OCI-LY1 (cell line): ENCODE measurements around the gene EGFL7.

ENCODE experiments used
- H2AFZ ChIP-seq: fragments of 200-600 bp; sonication (generic), shearing (Covaris generic); 2 replicates; pipeline ENCODE4 v1.6.0; 2014; ENCODE audit warnings: antibody characterized with exemption, mild to moderate bottlenecking, low read length
- H3F3A ChIP-seq: fragments of 200-600 bp; sonication (generic), shearing (Covaris generic); 2 replicates; pipeline ENCODE4 v1.6.0; 2014; ENCODE audit warnings: mild to moderate bottlenecking, antibody characterized with exemption, low read length, moderate library complexity; ENCODE audit not compliant: insufficient read depth
- H3K27ac ChIP-seq: fragments of 200-600 bp; sonication (generic); 2 replicates; pipeline ENCODE4 v1.5.1; 2014; ENCODE audit warnings: low read length, mixed run types, mild to moderate bottlenecking, low read depth; ENCODE audit not compliant: poor library complexity, severe bottlenecking
- H3K27me3 ChIP-seq: fragments of 200-600 bp; sonication (generic); 2 replicates; pipeline ENCODE4 v1.6.0; 2014; ENCODE audit warnings: antibody characterized with exemption, mild to moderate bottlenecking, low read length, moderate library complexity; ENCODE audit not compliant: insufficient read depth
- H3K36me3 ChIP-seq: fragments of 200-600 bp; sonication (generic); 2 replicates; pipeline ENCODE4 v1.6.1; 2014; ENCODE audit warnings: mild to moderate bottlenecking, antibody characterized with exemption, low read length, moderate library complexity, mixed read lengths; ENCODE audit not compliant: insufficient read depth
- H3K4me1 ChIP-seq: fragments of 200-600 bp; sonication (generic); 2 replicates; pipeline ENCODE4 v1.5.1; 2014; ENCODE audit warnings: mild to moderate bottlenecking, low read length, moderate library complexity; ENCODE audit not compliant: insufficient read depth, severe bottlenecking
- H3K4me2 ChIP-seq: fragments of 200-600 bp; sonication (generic), shearing (Covaris generic); 2 replicates; pipeline ENCODE4 v1.6.1; 2014; ENCODE audit warnings: low read length
- H3K4me3 ChIP-seq: fragments of 200-600 bp; sonication (generic); 2 replicates; pipeline ENCODE4 v1.5.1; 2014; ENCODE audit warnings: low read length, low read depth, mild to moderate bottlenecking, mixed read lengths; ENCODE audit not compliant: poor library complexity, severe bottlenecking
- H3K79me2 ChIP-seq: fragments of 200-600 bp; shearing (Covaris generic); 2 replicates; pipeline ENCODE4 v1.6.1; 2016; ENCODE audit warnings: mixed run types, low read length, mixed read lengths; ENCODE audit not compliant: insufficient read depth
- H3K9ac ChIP-seq: fragments of 200-600 bp; sonication (generic), shearing (Covaris generic); 2 replicates; pipeline ENCODE4 v1.6.1; 2014; ENCODE audit warnings: mild to moderate bottlenecking, low read length, mixed read lengths
- H3K9me2 ChIP-seq: fragments of 200-600 bp; sonication (generic), shearing (Covaris generic); 2 replicates; pipeline ENCODE4 v1.6.1; 2014; ENCODE audit warnings: low read depth, mild to moderate bottlenecking, low read length, mixed read lengths
- H3K9me3 ChIP-seq: fragments of 200-600 bp; shearing (Covaris generic); 2 replicates; pipeline ENCODE4 v1.6.1; 2014; ENCODE audit warnings: low read length, mixed read lengths
- H4K20me1 ChIP-seq: fragments of 200-600 bp; sonication (generic), shearing (Covaris generic); 2 replicates; pipeline ENCODE4 v1.6.0; 2016; ENCODE audit warnings: mild to moderate bottlenecking, low read length; ENCODE audit not compliant: insufficient read depth
- EZH2 ChIP-seq: fragments of 200-600 bp; sonication (generic), shearing (Covaris generic); IDR thresholded peaks from 2 replicates; pipeline ENCODE4 v1.8.0; 2017; ENCODE audit warnings: borderline replicate concordance, mixed run types, mild to moderate bottlenecking, antibody characterized with exemption, low read length, moderate library complexity, mixed read lengths
- TF ChIP-seq, protein P1 (sequence below): fragments of 200-600 bp; sonication (generic), shearing (Covaris generic); IDR thresholded peaks from 2 replicates; pipeline ENCODE4 v1.5.1; 2017; ENCODE audit warnings: mild to moderate bottlenecking, antibody characterized with exemption, low read length, moderate library complexity, mixed read lengths

The EGFL7 gene

GRCh38 chr9:136660971-136661550, 1.7 kb upstream of the EGFL7 start:
- Histone ChIP-seq H3K4me2 (no peak overlapping the region), H2AFZ (no peak overlapping the region), H3K27ac (no peak overlapping the region), H3K79me2 (no peaks in the 10 kb centered on the region), H3K9ac (no peak overlapping the region), H3K36me3 (no peaks in the 10 kb centered on the region), H3K27me3 (0 out of 2 replicates have a peak, but pooled peaks cover 8% of the 10 kb centered on the region), H3K4me3 (no peak overlapping the region), H3F3A (no peaks in the 10 kb centered on the region), H3K9me2 (no peaks in the 10 kb centered on the region), H3K4me1 (no peaks in the 10 kb centered on the region), H4K20me1 (no peaks in the 10 kb centered on the region), H3K9me3 (no peaks in the 10 kb centered on the region)
- TF ChIP-seq, protein P1, sequence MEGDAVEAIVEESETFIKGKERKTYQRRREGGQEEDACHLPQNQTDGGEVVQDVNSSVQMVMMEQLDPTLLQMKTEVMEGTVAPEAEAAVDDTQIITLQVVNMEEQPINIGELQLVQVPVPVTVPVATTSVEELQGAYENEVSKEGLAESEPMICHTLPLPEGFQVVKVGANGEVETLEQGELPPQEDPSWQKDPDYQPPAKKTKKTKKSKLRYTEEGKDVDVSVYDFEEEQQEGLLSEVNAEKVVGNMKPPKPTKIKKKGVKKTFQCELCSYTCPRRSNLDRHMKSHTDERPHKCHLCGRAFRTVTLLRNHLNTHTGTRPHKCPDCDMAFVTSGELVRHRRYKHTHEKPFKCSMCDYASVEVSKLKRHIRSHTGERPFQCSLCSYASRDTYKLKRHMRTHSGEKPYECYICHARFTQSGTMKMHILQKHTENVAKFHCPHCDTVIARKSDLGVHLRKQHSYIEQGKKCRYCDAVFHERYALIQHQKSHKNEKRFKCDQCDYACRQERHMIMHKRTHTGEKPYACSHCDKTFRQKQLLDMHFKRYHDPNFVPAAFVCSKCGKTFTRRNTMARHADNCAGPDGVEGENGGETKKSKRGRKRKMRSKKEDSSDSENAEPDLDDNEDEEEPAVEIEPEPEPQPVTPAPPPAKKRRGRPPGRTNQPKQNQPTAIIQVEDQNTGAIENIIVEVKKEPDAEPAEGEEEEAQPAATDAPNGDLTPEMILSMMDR, result no peak
- no peak for TF ChIP-seq EZH2

- Histone ChIP-seq H3F3A (no peaks in the 10 kb centered on the region), H3K27me3 (0 out of 2 replicates have a peak, but pooled peaks cover 10% of the 10 kb centered on the region), H3K27ac (no peak overlapping the region), H3K9me3 (no peaks in the 10 kb centered on the region), H3K36me3 (no peaks in the 10 kb centered on the region), H3K4me1 (no peaks in the 10 kb centered on the region), H2AFZ (no peak overlapping the region), H3K4me2 (no peak overlapping the region), H3K4me3 (no peak overlapping the region), H3K9me2 (no peaks in the 10 kb centered on the region), H3K9ac (no peak overlapping the region), H4K20me1 (no peaks in the 10 kb centered on the region), H3K79me2 (no peaks in the 10 kb centered on the region)
- TF ChIP-seq EZH2, result no peak
- TF ChIP-seq, protein P1, result no peak
These were observed 933 bp upstream of the EGFL7 start for GRCh38 chr9:136661641-136662325.

GRCh38 chr9:136662326-136662655, 425 bp upstream of the EGFL7 start:
- TF ChIP-seq, protein P1, result no peak
- no peak for TF ChIP-seq EZH2
- no peak overlapping the region for H3K27ac ChIP-seq
- H3K4me1 ChIP-seq, result no peaks in the 10 kb centered on the region
- no peaks in the 10 kb centered on the region for H3F3A ChIP-seq
- no peaks in the 10 kb centered on the region for H4K20me1 ChIP-seq
- no peaks in the 10 kb centered on the region for H3K79me2 ChIP-seq
- no peak overlapping the region for H3K4me3 ChIP-seq
- no peak overlapping the region for H3K4me2 ChIP-seq
- H3K9ac ChIP-seq, result no peak overlapping the region
- peaks cover 15% of the 10 kb centered on the region; the same call in 1 of the 2 replicates for H3K27me3 ChIP-seq
- H2AFZ ChIP-seq, result no peak overlapping the region
- H3K36me3 ChIP-seq, result no peaks in the 10 kb centered on the region
- no peaks in the 10 kb centered on the region for H3K9me3 ChIP-seq
- no peaks in the 10 kb centered on the region for H3K9me2 ChIP-seq
